HCT116 (cell line): ENCODE results near the gene RBM33.

Experiments
- ATF3 ChIP-seq: IDR thresholded peaks from 2 replicates; pipeline ENCODE4 v1.6.1; 2012
- CTCF ChIP-seq, 3 experiments: fragments of 200-600 bp in 1 of 3; sonication (generic) in 1 of 3; IDR thresholded peaks in 2 of 3; conservative IDR thresholded peaks in 1 of 3; 2 replicates each; pipeline ENCODE4 v1.5.1; 2012 to 2017; ENCODE audit warnings: low read depth in 2 of 3, low read length in 2 of 3, antibody characterized with exemption in 1 of 3, borderline replicate concordance in 1 of 3, control low read depth in 1 of 3, mild to moderate bottlenecking in 1 of 3, mixed read lengths in 1 of 3, mixed run types in 1 of 3, moderate library complexity in 1 of 3; ENCODE audit not compliant: insufficient read depth in 1 of 3
- EGR1 ChIP-seq: IDR thresholded peaks from 2 replicates; pipeline ENCODE4 v1.6.1; 2012; ENCODE audit warnings: low read depth
- MAX ChIP-seq: IDR thresholded peaks from 2 replicates; pipeline ENCODE4 v1.6.1; 2012
- POLR2A ChIP-seq: IDR thresholded peaks from 2 replicates; pipeline ENCODE4 v1.7.0; 2011; ENCODE audit warnings: borderline replicate concordance; ENCODE audit not compliant: insufficient read depth, insufficient read length; ENCODE audit errors: extremely low read depth
- POLR2AphosphoS5 ChIP-seq: IDR thresholded peaks from 2 replicates; pipeline ENCODE4 v1.6.1; 2011; ENCODE audit warnings: mild to moderate bottlenecking, low read depth, low read length, moderate library complexity

GRCh38 chr7:155676052-155676451, 31.6 kb downstream of the RBM33 start:
- no peak for TF ChIP-seq CTCF (IDR thresholded peaks at IDR 0.05 in 2 of 3, conservative IDR thresholded peaks at IDR 0.05 in 1 of 3; ENCODE audit: borderline replicate concordance in 1 of 3, insufficient read depth in 1 of 3, low read depth in 2 of 3, low read length in 2 of 3)
- TF ChIP-seq MAX: no peak
- no peak for TF ChIP-seq POLR2A
- TF ChIP-seq ATF3: no peak
- TF ChIP-seq POLR2AphosphoS5: no peak
- no peak for TF ChIP-seq EGR1
